Activated T-cell treated with anti-CD3 and anti-CD28 coated beads, Interleukin-2, amount 50 U/mL, for 72 hours (primary cell): Measurements from ENCODE around the gene MADD. TPM values are rescaled to one million over a fixed set of nuclear protein-coding genes. Genes with fewer than 3 reads are reported as not detected.

Source experiments
- ATAC-seq, 2 donors: fragments of 150-1000 bp; cut with Tn5 transposase; replicated peaks in 1 of 2; 2 replicates each; pipeline ENCODE4 v1.10.0; 2021; ENCODE audit warnings: moderate library complexity in 2 of 2, mild to moderate bottlenecking in 1 of 2
- DNase-seq, 2 donors: peaks; one replicate each; pipeline ENCODE4 v3.0.0; 2021 to 2022; ENCODE audit warnings: mixed read lengths in 1 of 2
- H3K27ac Mint-ChIP-seq: one replicate; pipeline ENCODE4 v1.8.0; 2022; ENCODE audit warnings: mild to moderate bottlenecking, moderate library complexity, mixed read lengths
- H3K27me3 Mint-ChIP-seq: one replicate; pipeline ENCODE4 v1.8.0; 2022; ENCODE audit warnings: low read depth, mixed read lengths
- H3K36me3 Mint-ChIP-seq, 2 donors: one replicate each; pipeline ENCODE4 v1.8.0; 2022; ENCODE audit warnings: mixed read lengths in 2 of 2, mild to moderate bottlenecking in 1 of 2; ENCODE audit not compliant: insufficient read depth in 2 of 2
- H3K4me1 Mint-ChIP-seq: one replicate; pipeline ENCODE4 v1.8.0; 2022; ENCODE audit warnings: low read depth, mixed read lengths
- H3K4me3 Mint-ChIP-seq, 2 donors: one replicate each; pipeline ENCODE4 v1.8.0; 2022; ENCODE audit warnings: mild to moderate bottlenecking in 2 of 2, mixed read lengths in 2 of 2, moderate library complexity in 2 of 2
- H3K9me3 Mint-ChIP-seq, 2 donors: one replicate each; pipeline ENCODE4 v1.8.0; 2022; ENCODE audit warnings: mixed read lengths in 2 of 2
- total RNA-seq, 2 donors: library from RNA; stranded (reverse); gene quantifications; one replicate each; pipeline ENCODE4 v1.2.3, GENCODE V29; 2022

The MADD gene
- total RNA-seq, 2 donors from 2014 or later, result 68.6 to 73.5 TPM

GRCh38 chr11:47347137-47347536, 77.2 kb downstream of the MADD start:
- no peaks in the 10 kb centered on the region for H3K27me3 Mint-ChIP-seq
- H3K4me1 Mint-ChIP-seq, result no peaks in the 10 kb centered on the region
- no peak overlapping the region for H3K27ac Mint-ChIP-seq

GRCh38 chr11:47348131-47348802, 78.3 kb downstream of the MADD start:
- Mint-ChIP-seq H3K27me3 (no peaks in the 10 kb centered on the region), H3K27ac (no peak overlapping the region), H3K9me3 (no peaks in the 10 kb centered on the region), H3K36me3 (no peaks in the 10 kb centered on the region), H3K4me1 (no peaks in the 10 kb centered on the region), H3K4me3 (no peak overlapping the region)
- no peak for DNase-seq
- ATAC-seq, result no peak

More at GRCh38 chr11:47347137-47347536, 77.2 kb downstream of the MADD start:
- no peaks in the 10 kb centered on the region for H3K36me3 Mint-ChIP-seq
- H3K9me3 Mint-ChIP-seq, result no peaks in the 10 kb centered on the region
- ATAC-seq (no peak), DNase-seq (no peak)
- no peak overlapping the region for H3K4me3 Mint-ChIP-seq

- Mint-ChIP-seq H3K9me3 (no peaks in the 10 kb centered on the region), H3K27me3 (no peaks in the 10 kb centered on the region), H3K4me1 (no peaks in the 10 kb centered on the region), H3K4me3 (no peak overlapping the region), H3K36me3 (no peaks in the 10 kb centered on the region), H3K27ac (no peak overlapping the region)
- ATAC-seq (no peak), DNase-seq (peak; percentile 10 to 16)
Observed at GRCh38 chr11:47348859-47349258, 78.9 kb downstream of the MADD start.

GRCh38 chr11:47349521-47350095, 79.7 kb downstream of the MADD start:
- Mint-ChIP-seq H3K9me3 (no peaks in the 10 kb centered on the region), H3K27me3 (no peaks in the 10 kb centered on the region), H3K4me3 (no peak overlapping the region), H3K4me1 (no peaks in the 10 kb centered on the region), H3K36me3 (no peaks in the 10 kb centered on the region), H3K27ac (no peak overlapping the region)
- ATAC-seq (no peak), DNase-seq (no peak)

- ATAC-seq, result no peak
- Mint-ChIP-seq H3K36me3 (no peaks in the 10 kb centered on the region), H3K27ac (no peak overlapping the region), H3K4me1 (no peaks in the 10 kb centered on the region), H3K9me3 (no peaks in the 10 kb centered on the region), H3K4me3 (no peak overlapping the region), H3K27me3 (no peaks in the 10 kb centered on the region)
- no peak for DNase-seq
Observed at GRCh38 chr11:47350315-47350714, 80.4 kb downstream of the MADD start.

GRCh38 chr11:47351156-47352126, 81.5 kb downstream of the MADD start:
- no peaks in the 10 kb centered on the region for H3K9me3 Mint-ChIP-seq
- H3K36me3 Mint-ChIP-seq, result no peaks in the 10 kb centered on the region
- no peaks in the 10 kb centered on the region for H3K4me1 Mint-ChIP-seq
- DNase-seq (no peak), ATAC-seq (no peak)
- H3K27ac Mint-ChIP-seq, result no peak overlapping the region
- H3K27me3 Mint-ChIP-seq, result no peaks in the 10 kb centered on the region
- H3K4me3 Mint-ChIP-seq, result no peak overlapping the region

- Mint-ChIP-seq H3K9me3 (no peaks in the 10 kb centered on the region), H3K27ac (no peak within 1 kb of the TSS), H3K4me1 (no peaks in the 10 kb centered on the region), H3K27me3 (no peaks in the 10 kb centered on the region), H3K4me3 (no peak within 1 kb of the TSS), H3K36me3 (no peaks in the 10 kb centered on the region)
- DNase-seq, result no peak
- ATAC-seq, result no peak
Observed at GRCh38 chr11:47352556-47352955, 82.6 kb downstream of the MADD start, which contains the start of gene MYBPC3. MYBPC3 (minus strand) TSS chr11:47352702; CDS start chr11:47352647, 55 bp downstream.

- H3K27me3 Mint-ChIP-seq, result no peaks in the 10 kb centered on the region
- H3K27ac Mint-ChIP-seq, result no peak overlapping the region
- H3K36me3 Mint-ChIP-seq, result no peaks in the 10 kb centered on the region
- ATAC-seq (no peak), DNase-seq (no peak)
- H3K9me3 Mint-ChIP-seq, result no peaks in the 10 kb centered on the region
- peaks cover 2% of the 10 kb centered on the region for H3K4me1 Mint-ChIP-seq
- H3K4me3 Mint-ChIP-seq, result no peak overlapping the region
Observed at GRCh38 chr11:47353978-47354774, 84.2 kb downstream of the MADD start.

- Mint-ChIP-seq H3K36me3 (no peaks in the 10 kb centered on the region), H3K27me3 (no peaks in the 10 kb centered on the region), H3K9me3 (no peaks in the 10 kb centered on the region), H3K27ac (no peak overlapping the region), H3K4me3 (no peak overlapping the region), H3K4me1 (peaks cover 9% of the 10 kb centered on the region)
- ATAC-seq (no peak), DNase-seq (no peak)
Observed at GRCh38 chr11:47354913-47355282, 85.0 kb downstream of the MADD start.

- no peaks in the 10 kb centered on the region for H3K27me3 Mint-ChIP-seq
- H3K9me3 Mint-ChIP-seq, result no peaks in the 10 kb centered on the region
- ATAC-seq, result peak; percentile 44 to 47
- no peak overlapping the region for H3K4me3 Mint-ChIP-seq
- H3K36me3 Mint-ChIP-seq, result no peaks in the 10 kb centered on the region
- H3K4me1 Mint-ChIP-seq, result peaks cover 11% of the 10 kb centered on the region
- no peak overlapping the region for H3K27ac Mint-ChIP-seq
- DNase-seq, result peak; percentile 69 to 70
Observed at GRCh38 chr11:47355283-47356128, 85.6 kb downstream of the MADD start.

GRCh38 chr11:47356129-47356997, 86.4 kb downstream of the MADD start:
- DNase-seq (no peak), ATAC-seq (no peak)
- Mint-ChIP-seq H3K27ac (no peak overlapping the region), H3K27me3 (no peaks in the 10 kb centered on the region), H3K4me1 (peaks cover 17% of the 10 kb centered on the region), H3K36me3 (no peaks in the 10 kb centered on the region), H3K9me3 (no peaks in the 10 kb centered on the region), H3K4me3 (no peak overlapping the region)
